ENCODE data around the gene RAD51AP1.

DNA sequence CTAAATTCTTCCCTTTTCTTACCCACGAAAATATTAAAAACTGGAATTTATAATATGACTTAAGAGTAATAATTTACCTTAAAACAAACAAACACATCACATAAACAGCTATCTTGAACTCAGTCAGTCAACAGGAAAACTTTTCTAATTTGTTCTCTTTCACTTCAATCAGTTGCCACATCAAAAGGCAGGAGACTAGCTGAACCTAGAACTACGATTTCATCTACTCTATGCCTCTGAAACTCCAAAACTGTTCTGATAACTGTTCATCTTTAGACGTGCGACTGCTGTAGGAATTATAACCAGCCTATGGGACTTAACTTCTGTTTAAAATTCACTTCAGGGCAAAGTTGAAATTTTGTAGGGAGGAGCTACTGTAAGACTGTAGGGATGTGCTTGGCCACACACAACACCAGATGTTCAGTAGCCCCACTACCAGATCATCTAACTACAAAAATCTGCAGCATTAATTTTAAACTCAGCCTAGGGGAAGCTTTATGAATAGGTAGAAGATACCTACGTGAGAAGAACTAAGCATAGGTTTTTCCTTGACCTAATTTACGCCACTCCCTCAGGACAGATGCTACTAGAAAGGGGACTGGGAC, 7.6 kb upstream of the RAD51AP1 start:
- TF ChIP-seq CTCF (conservative IDR thresholded peaks at IDR 0.05), result no peak
- no peak for TF ChIP-seq ZFX (IDR thresholded peaks at IDR 0.05)

Measured in C4-2B (cell line).